SIG-M5 (cell line): ENCODE results near the gene MYO3B.
"Not testable (repeated sequence)": the region's sequence is repeated elsewhere in the genome, so short reads cannot be mapped to it uniquely, and the experiment has no call there.

ENCODE experiments used
- DNase-seq: peaks from one replicate; lab custom pipeline; 2025; lab: John Stamatoyannopoulos, UW

Gene MYO3B

DNA sequence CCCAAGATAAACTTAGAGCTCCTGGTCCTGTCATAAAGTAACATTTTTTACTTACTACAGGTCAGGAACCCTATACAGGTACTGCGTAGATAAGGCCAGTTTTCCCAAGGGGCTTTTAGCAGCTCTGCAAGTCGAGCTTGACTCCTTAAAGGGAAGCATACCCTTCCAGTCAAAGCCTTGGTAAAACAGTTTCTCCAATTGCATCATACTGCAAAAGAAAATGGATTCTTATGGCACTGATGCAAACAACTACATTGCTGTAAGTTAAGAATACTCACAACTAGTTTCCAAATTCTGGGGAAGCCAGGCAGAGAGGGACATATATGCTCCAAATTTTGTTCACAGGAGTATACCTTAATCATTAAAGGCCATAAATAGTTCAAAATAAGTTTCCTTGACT lies 31.0 kb downstream of the MYO3B start:
- no peak for DNase-seq

- no peak for DNase-seq
Observed at GRCh38 chr2:170212625-170213280, 34.8 kb downstream of the MYO3B start.

DNA sequence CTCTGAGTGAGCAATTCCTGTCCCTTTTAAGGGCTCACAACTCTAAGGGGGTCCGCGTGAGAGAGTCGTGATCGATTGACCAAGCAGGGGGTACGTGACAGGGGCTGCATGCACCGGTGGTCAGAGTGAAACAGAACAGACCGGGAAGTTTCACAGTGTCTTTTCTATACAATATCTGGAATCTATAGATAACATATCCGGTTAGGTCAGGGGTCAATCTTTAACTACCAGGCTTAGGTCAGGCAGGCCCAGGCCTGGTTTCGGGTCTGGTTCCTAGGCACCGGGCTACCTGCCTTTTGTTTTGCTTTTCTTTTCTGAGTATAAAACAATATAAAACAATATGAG lies 35.3 kb downstream of the MYO3B start:
- not testable (repeated sequence) for DNase-seq

DNA sequence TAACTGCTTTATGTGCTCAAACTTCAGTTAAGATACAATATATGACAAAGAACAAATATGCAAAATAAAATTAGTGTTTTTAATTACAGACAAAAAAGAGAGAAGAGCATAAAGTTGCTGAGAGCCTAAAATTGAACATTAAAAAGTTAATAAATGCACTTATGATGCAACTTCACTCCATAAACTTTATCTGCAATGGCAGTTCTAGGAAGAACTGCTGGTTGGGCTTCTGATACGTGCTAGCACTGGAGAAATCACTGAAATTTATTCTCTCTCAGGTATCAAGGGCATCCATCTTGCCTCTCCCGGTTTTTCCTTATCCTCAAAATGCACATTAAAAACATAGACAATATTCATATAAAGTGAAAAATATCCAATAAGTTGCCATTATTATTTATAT lies 35.7 kb downstream of the MYO3B start:
- no peak for DNase-seq

DNA sequence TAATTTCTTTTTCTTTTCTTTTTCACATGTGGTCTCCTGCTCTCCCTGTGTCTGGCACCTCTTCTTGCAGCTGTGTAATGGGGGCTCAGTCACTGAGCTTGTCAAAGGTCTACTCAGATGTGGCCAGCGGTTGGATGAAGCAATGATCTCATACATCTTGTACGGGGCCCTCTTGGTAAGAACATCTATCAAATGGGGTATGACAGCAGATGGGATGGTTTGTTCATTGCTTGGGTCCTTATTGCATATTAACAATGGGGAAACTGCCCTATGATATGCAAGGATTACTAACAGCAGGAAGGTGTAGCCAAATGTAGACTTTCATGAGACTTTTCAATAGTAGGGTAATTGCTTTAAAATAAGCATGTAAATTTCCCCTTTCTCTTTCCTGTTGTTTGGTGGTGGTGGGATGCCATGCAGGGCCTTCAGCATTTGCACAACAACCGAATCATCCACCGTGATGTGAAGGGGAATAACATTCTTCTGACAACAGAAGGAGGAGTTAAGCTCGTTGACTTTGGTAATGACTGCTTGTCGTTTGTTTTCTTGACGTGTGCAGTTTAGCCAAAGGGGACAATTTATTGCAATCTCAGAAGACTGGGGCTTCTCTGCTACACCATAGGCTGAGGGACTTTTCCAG lies 36.5 kb downstream of the MYO3B start:
- DNase-seq: no peak

- no peak for DNase-seq
Observed at GRCh38 chr2:170215021-170215420, 37.1 kb downstream of the MYO3B start.

- no peak for DNase-seq
Observed at GRCh38 chr2:170216428-170216827, 38.5 kb downstream of the MYO3B start.

DNA sequence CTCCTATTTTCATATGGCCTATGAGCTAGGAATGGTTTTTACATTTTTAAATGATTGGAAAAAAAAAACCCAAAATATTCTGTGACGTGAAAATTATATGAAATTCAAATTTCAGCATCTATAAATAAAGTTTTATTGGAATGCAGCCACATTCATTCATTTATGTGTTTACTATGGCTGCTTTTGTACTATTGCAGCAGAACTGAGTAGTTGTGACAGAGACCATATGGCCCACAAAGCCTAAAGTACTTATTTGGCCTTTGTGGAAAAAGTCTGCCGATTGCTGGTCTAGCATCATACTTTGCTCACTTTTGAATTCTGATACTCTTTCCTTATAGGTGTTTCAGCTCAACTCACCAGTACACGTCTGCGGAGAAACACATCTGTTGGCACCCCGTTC lies 39.0 kb downstream of the MYO3B start:
- DNase-seq: no peak

GRCh38 chr2:170217778-170218251 lies 39.9 kb downstream of the MYO3B start:
- no peak for DNase-seq

DNA sequence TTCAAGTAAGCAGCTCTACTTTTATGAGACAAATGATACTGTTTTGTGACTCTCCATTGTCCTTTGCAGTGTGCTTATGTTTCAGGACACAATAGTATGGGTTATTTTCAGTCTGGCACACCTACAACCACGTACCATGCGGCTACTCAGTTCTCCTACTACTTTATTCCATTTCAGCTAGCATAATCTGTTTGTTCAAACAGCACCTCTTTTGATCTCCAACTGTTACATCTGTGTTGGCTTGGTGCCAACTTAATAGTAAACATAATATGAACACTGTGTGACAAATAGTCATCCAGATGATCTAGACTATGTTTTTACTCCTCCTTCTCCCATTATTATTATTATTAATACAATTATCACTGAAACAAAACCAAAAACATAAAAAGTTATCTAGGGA lies 40.5 kb downstream of the MYO3B start:
- no peak for DNase-seq

DNA sequence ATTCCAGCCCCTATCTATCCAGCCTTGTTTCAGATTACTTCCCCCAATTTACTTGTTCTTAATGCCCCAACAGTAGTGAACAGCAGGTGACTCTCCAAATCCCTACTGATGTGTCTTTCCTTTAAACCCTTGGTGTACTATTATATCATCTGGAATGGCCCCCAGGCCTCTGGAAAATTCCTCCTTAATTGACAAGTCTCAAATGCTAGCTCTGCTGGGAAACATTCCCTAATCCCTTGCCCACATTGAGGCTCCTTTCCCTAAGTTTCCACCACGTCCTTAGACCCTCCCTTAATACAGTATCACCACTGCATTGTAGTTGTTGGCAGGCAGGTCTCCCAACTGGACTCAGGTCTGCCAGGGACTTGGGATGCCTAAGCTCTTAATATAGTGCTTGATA lies 41.0 kb downstream of the MYO3B start:
- DNase-seq: no peak

GRCh38 chr2:170221317-170222288 lies 43.7 kb downstream of the MYO3B start:
- DNase-seq: no peak

DNA sequence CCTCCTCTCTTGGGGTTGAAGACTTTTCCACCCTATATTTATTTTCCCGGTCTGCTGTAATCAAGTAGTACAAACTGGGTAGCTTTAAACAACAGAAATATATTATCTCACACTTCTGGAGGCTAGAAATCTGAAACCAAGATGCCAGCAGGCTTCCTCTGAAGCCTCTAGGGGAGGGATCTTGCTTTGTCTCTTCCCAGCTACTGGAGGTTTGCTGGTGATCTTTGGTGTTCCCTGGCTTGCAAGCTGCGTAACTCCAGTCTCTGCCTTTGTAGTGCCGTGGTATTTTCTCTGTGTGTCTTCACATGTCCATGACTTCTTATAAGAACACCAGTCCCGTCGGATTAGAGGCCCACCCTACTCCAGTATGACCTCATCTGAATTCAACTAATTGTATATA lies 44.4 kb downstream of the MYO3B start:
- no peak for DNase-seq

- no peak for DNase-seq
Observed at GRCh38 chr2:170222842-170223241, 44.9 kb downstream of the MYO3B start.

DNA sequence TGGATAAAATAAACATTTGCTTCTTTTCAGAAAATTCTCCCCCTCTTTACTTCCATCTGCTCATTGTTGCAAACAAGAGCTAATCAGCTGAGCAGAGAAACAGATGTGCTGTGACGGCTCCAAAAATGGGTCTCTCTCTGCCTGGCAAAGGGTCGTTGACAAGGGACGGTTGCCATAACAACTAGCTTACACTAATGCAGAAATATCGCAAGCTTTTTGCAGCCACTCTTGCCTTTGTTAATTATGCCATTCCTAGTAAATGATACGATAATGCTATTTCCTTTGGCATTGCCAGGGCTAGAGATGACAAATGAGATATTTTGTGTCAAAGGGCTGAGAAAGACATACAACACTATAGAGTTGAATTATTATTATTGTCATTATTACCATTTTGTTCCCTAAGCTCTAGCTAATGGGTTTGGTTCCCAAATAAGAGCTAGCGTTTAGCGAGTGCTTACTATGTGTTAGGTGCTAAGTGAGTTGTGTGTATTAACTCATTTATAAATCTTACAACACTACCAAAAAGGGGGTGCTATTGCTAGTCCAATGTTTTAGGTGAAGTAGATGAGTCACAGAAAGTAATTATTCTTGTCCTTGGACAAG lies 46.8 kb downstream of the MYO3B start:
- DNase-seq: no peak

GRCh38 chr2:170226216-170226615 lies 48.3 kb downstream of the MYO3B start:
- DNase-seq: no peak

DNA sequence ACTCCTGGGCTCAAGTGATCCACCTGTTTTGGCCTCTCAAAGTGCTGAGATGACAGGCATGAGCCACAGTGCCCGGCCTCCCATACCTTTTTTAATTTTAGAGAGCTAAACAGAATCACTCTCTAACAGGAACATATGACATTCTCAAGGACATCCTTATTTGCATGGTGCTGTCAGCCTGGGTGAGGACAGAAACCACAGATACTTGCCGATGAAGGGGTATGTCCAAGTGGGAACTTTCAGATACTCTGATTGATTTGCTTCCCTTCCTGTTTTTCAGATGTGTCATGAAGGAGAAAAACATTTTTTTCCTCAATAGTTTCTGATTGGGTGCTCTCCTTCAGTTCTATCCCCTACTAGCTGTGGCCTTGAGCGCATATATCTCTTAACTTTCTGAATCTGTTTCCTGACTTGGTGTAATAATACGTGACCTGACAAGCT lies 49.6 kb downstream of the MYO3B start:
- no peak for DNase-seq

DNA sequence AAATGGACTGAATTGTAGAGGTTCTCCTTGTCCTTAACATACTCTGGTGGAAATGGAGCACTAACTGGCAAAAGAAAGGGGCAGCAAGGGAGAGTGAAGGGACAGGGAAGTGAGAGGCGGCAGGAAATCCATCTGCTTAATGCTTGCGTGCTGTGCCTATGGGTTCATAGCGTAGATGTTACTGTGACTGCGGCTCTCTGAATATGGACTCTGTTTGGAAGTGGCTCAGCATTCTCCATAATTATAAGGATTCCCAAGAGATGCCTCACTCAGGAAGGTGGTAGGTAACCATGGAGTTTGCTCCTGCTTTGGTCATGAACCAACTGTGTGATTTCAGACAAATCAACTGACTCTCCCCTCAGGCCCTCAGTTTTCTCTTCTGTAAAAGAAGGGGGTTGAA lies 50.0 kb downstream of the MYO3B start:
- DNase-seq: no peak

DNA sequence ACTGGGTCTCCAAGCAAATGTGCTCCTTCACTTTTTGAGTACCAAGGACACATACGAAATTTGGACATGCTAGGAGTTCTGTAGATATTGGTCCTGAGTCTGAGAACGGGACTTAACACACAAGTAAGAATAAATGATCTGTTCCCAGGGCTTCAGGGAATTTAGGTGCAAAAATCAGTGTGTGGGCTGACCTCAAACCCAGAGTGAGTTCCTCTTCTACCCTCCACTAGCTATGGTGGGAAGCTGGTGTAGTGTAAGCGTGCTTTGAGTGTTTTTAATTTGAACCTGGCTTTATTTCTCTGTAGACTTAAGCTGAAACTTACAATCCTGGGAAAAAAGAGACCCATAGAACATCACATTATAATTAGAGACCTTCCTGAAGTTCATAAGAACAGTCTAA lies 50.5 kb downstream of the MYO3B start:
- no peak for DNase-seq

DNA sequence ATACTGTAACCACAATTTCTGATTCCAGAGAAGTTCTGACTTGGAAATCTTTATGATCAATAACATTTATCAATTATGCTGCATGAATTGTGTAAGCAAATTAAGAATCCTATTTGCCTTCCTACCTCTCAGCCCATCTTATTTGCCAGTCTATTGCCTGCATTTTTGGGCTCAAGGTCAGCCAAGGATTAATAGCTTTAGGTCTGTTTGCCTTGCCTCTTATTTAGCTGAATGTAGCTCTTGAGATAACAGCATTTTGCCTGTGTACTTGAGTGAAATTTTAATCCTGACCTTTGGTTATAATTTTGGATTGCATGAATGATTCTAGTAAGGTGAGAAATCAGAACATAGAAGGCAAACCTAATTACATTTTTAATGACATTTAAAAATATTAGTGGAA lies 51.2 kb downstream of the MYO3B start:
- no peak for DNase-seq

- DNase-seq: no peak
Observed at GRCh38 chr2:170229744-170230143, 51.8 kb downstream of the MYO3B start.
